H1 (cell line): ENCODE results near the gene AGPAT2. TPM values are rescaled to one million over a fixed set of nuclear protein-coding genes. Genes with fewer than 3 reads are reported as not detected.

Experiments
- CTCF ChIA-PET: fragments of 300-600 bp; sonication (Branson Sonifier 250); formaldehyde crosslinking; loops from one replicate; lab custom pipeline; 2021; ENCODE audit not compliant: partially characterized antibody; lab: Charles Lee
- POLR2A ChIA-PET: fragments of 300-600 bp; sonication (Branson Sonifier 250); formaldehyde crosslinking; loops from one replicate; lab custom pipeline; 2021; ENCODE audit warnings: inconsistent platforms; ENCODE audit not compliant: partially characterized antibody; lab: Charles Lee
- DNase-seq, 2 experiments: peaks; one replicate each; pipeline versions ENCODE4 v3.0.0 to v3.0.0-alpha.2; 2010 to 2022; ENCODE audit warnings: low spot score in 2 of 2, low read depth in 1 of 2, mixed read lengths in 1 of 2
- FAIRE-seq: peaks from 2 replicates; lab custom pipeline; 2011; peaks lifted over from hg19 to GRCh38; lab: Jason Lieb, UNC
- H2AFZ ChIP-seq: 2 replicates; pipeline ENCODE4 v1.8.1; 2012; ENCODE audit warnings: low read length, inconsistent platforms
- H2AK5ac ChIP-seq: 2 replicates; pipeline ENCODE4 v1.6.1; 2013; ENCODE audit warnings: low read depth, low read length
- H2BK120ac ChIP-seq: replicated peaks from 2 replicates; pipeline ENCODE3; 2013; ENCODE audit warnings: low read depth, low read length, inconsistent platforms
- H2BK12ac ChIP-seq: 2 replicates; pipeline ENCODE4 v1.6.1; 2013; ENCODE audit warnings: low read depth, low read length
- H2BK15ac ChIP-seq: 2 replicates; pipeline ENCODE4 v1.6.1; 2013; ENCODE audit warnings: low read length
- H2BK20ac ChIP-seq: 2 replicates; pipeline ENCODE4 v1.6.1; 2013; ENCODE audit warnings: low read length
- H2BK5ac ChIP-seq: 2 replicates; pipeline ENCODE4 v1.6.1; 2013; ENCODE audit warnings: low read depth, low read length
- H3K14ac ChIP-seq: 2 replicates; pipeline ENCODE4 v1.6.1; 2013; ENCODE audit warnings: inconsistent platforms; ENCODE audit not compliant: insufficient read length
- H3K18ac ChIP-seq: 2 replicates; pipeline ENCODE4 v1.6.1; 2013; ENCODE audit warnings: low read length; ENCODE audit errors: extremely low read depth
- H3K23ac ChIP-seq: 2 replicates; pipeline ENCODE4 v1.6.1; 2013; ENCODE audit warnings: inconsistent platforms; ENCODE audit not compliant: insufficient read length
- H3K23me2 ChIP-seq: 2 replicates; pipeline ENCODE4 v1.6.1; 2013; ENCODE audit warnings: low read depth, low read length
- H3K27ac ChIP-seq: 2 replicates; pipeline ENCODE4 v1.6.1; 2011; ENCODE audit warnings: low read depth, low read length, inconsistent platforms
- H3K27me3 ChIP-seq, 4 experiments: replicated peaks in 1 of 4; 1 replicate in 1 of 4; 2 replicates in 3 of 4; pipeline versions ENCODE4 v1.6.1 to v1.8.1; 2011 to 2013; ENCODE audit warnings: low read length in 3 of 4, mild to moderate bottlenecking in 3 of 4, inconsistent platforms in 2 of 4, mixed read lengths in 2 of 4, moderate library complexity in 1 of 4; ENCODE audit not compliant: control insufficient read depth in 3 of 4, insufficient read depth in 3 of 4; ENCODE audit errors: extremely low read depth in 1 of 4
- H3K36me3 ChIP-seq, 4 experiments: 2 replicates each; pipeline versions ENCODE4 v1.6.1 to v1.8.1; 2011 to 2013; ENCODE audit warnings: mild to moderate bottlenecking in 4 of 4, low read length in 3 of 4, moderate library complexity in 2 of 4, control low read depth in 1 of 4, inconsistent platforms in 1 of 4; ENCODE audit not compliant: insufficient read depth in 4 of 4, control insufficient read depth in 2 of 4
- H3K4ac ChIP-seq: replicated peaks from 2 replicates; pipeline ENCODE3; 2013; ENCODE audit warnings: low read length, low read depth, mixed read lengths, inconsistent platforms; ENCODE audit not compliant: insufficient read length
- H3K4me1 ChIP-seq, 4 experiments: replicated peaks in 1 of 4; 1 replicate in 1 of 4; 2 replicates in 3 of 4; pipeline versions ENCODE4 v1.6.1 to v1.8.1; 2011 to 2013; ENCODE audit warnings: low read length in 3 of 4, inconsistent platforms in 2 of 4, mixed read lengths in 1 of 4; ENCODE audit not compliant: insufficient read depth in 4 of 4, control insufficient read depth in 3 of 4
- H3K4me2 ChIP-seq, 2 experiments: 2 replicates each; pipeline versions ENCODE4 v1.6.1 to v1.8.1; 2011 to 2013; ENCODE audit warnings: low read depth in 2 of 2, low read length in 2 of 2, control low read depth in 1 of 2, inconsistent platforms in 1 of 2, mild to moderate bottlenecking in 1 of 2; ENCODE audit not compliant: insufficient read depth in 1 of 2
- H3K4me3 ChIP-seq, 4 experiments: fragments of 200-600, 300-600 bp in 1 of 4; sonication (generic), shearing (Covaris generic), sonication (Bioruptor Twin) in 1 of 4; 2 replicates each; pipeline versions ENCODE4 v1.5.1 to v1.8.1; 2011 to 2016; ENCODE audit warnings: low read length in 4 of 4, low read depth in 3 of 4, control low read depth in 2 of 4, inconsistent platforms in 2 of 4, mild to moderate bottlenecking in 2 of 4, mixed read lengths in 1 of 4, moderate library complexity in 1 of 4; ENCODE audit not compliant: insufficient read depth in 2 of 4; ENCODE audit errors: extremely low read depth in 1 of 4
- H3K56ac ChIP-seq: replicated peaks from 2 replicates; pipeline ENCODE3; 2013; ENCODE audit warnings: low read depth, mild to moderate bottlenecking, mixed read lengths, low read length, inconsistent platforms; ENCODE audit not compliant: insufficient read length
- H3K79me1 ChIP-seq: 2 replicates; pipeline ENCODE4 v1.6.1; 2013; ENCODE audit warnings: low read depth, low read length, control low read depth
- H3K79me2 ChIP-seq, 2 experiments: 2 replicates each; pipeline versions ENCODE4 v1.6.1 to v1.8.1; 2012 to 2013; ENCODE audit warnings: low read length in 2 of 2, mild to moderate bottlenecking in 2 of 2, inconsistent platforms in 1 of 2; ENCODE audit not compliant: insufficient read depth in 2 of 2, control insufficient read depth in 1 of 2
- H3K9ac ChIP-seq, 4 experiments: replicated peaks in 1 of 4; 1 replicate in 1 of 4; 2 replicates in 3 of 4; pipeline versions ENCODE4 v1.6.1 to v1.8.1; 2011 to 2013; ENCODE audit warnings: low read depth in 3 of 4, low read length in 3 of 4, control low read depth in 2 of 4, mild to moderate bottlenecking in 2 of 4, moderate library complexity in 2 of 4, inconsistent platforms in 1 of 4; ENCODE audit errors: extremely low read depth in 1 of 4
- H3K9me3 ChIP-seq, 2 experiments: 2 replicates each; pipeline versions ENCODE4 v1.6.1 to v1.8.1; 2012 to 2013; ENCODE audit warnings: mild to moderate bottlenecking in 2 of 2, moderate library complexity in 2 of 2, control low read depth in 1 of 2, inconsistent platforms in 1 of 2, low read depth in 1 of 2, low read length in 1 of 2, mixed read lengths in 1 of 2; ENCODE audit not compliant: insufficient read depth in 2 of 2
- H4K20me1 ChIP-seq, 2 experiments: replicated peaks in 1 of 2; 2 replicates each; pipeline versions ENCODE3 to v1.8.1; 2011 to 2013; ENCODE audit warnings: inconsistent platforms in 2 of 2, low read length in 2 of 2, mild to moderate bottlenecking in 1 of 2; ENCODE audit not compliant: insufficient read depth in 2 of 2, control insufficient read depth in 1 of 2
- H4K5ac ChIP-seq: 2 replicates; pipeline ENCODE4 v1.6.1; 2013; ENCODE audit warnings: low read length, low read depth, mixed read lengths, inconsistent platforms; ENCODE audit not compliant: insufficient read length
- H4K8ac ChIP-seq: 2 replicates; pipeline ENCODE4 v1.8.0; 2013; ENCODE audit warnings: mild to moderate bottlenecking, moderate library complexity, low read length, inconsistent platforms; ENCODE audit not compliant: insufficient read depth; ENCODE audit errors: extremely low read depth
- H4K91ac ChIP-seq: replicated peaks from 2 replicates; pipeline ENCODE3; 2013; ENCODE audit warnings: low read length, mixed read lengths, inconsistent platforms; ENCODE audit not compliant: insufficient read length
- ATF3 ChIP-seq: IDR thresholded peaks from 2 replicates; pipeline ENCODE4 v1.6.1; 2011; ENCODE audit warnings: low read depth, mild to moderate bottlenecking, low read length; ENCODE audit not compliant: insufficient read depth
- CREB1 ChIP-seq: IDR thresholded peaks from 2 replicates; pipeline ENCODE4 v1.6.1; 2012; ENCODE audit warnings: inconsistent platforms
- KDM4A ChIP-seq: IDR thresholded peaks from one replicate; pipeline ENCODE4 v1.7.1; 2012; ENCODE audit warnings: low read depth, mild to moderate bottlenecking, moderate library complexity, low read length, inconsistent platforms; ENCODE audit not compliant: severe bottlenecking
- POLR2AphosphoS5 ChIP-seq: IDR thresholded peaks from 2 replicates; pipeline ENCODE4 v1.6.1; 2011; ENCODE audit warnings: low read depth, low read length
- RAD21 ChIP-seq, 2 experiments: IDR thresholded peaks in 1 of 2; conservative IDR thresholded peaks in 1 of 2; 2 replicates each; pipeline ENCODE4 v1.6.1; 2011; ENCODE audit warnings: low read depth in 2 of 2, low read length in 2 of 2, improper control_type of control experiment in 1 of 2, inconsistent platforms in 1 of 2, mild to moderate bottlenecking in 1 of 2, moderate library complexity in 1 of 2
- SAP30 ChIP-seq: fragments of 300-600 bp; sonication (generic); IDR thresholded peaks from 2 replicates; pipeline ENCODE4 v1.7.1; 2012; ENCODE audit warnings: low read length, moderate library complexity, mild to moderate bottlenecking, inconsistent platforms; ENCODE audit not compliant: insufficient read depth, insufficient replicate concordance
- SUZ12 ChIP-seq: fragments of 200-600 bp; sonication (generic); IDR thresholded peaks from 2 replicates; pipeline ENCODE4 v1.6.1; 2012; ENCODE audit warnings: mild to moderate bottlenecking, inconsistent platforms, low read length, moderate library complexity, mixed read lengths
- WGBS, 2 experiments: shearing (Covaris generic) in 1 of 2; methylation state at CpG; one replicate each; pipeline versions ENCODE4 v1.1.6 to v1.1.7; 2013 to 2015; ENCODE audit warnings: low lambda C conversion rate in 2 of 2, mixed read lengths in 2 of 2, inconsistent platforms in 1 of 2, low coverage in 1 of 2, missing lambda C conversion rate in 1 of 2; ENCODE audit not compliant: insufficient replicate concordance in 2 of 2, insufficient coverage in 1 of 2, insufficient read length in 1 of 2; ENCODE audit errors: extremely low coverage in 1 of 2, missing lambda C conversion rate in 1 of 2; 5-methylcytosine and 5-hydroxymethylcytosine counted together
- polyA plus RNA-seq, 7 experiments: library from polyadenylated mRNA; depleted of rRNA in 3 of 7; stranded (reverse) in 5 of 7; unstranded in 2 of 7; fragments of >200 nt in 5 of 7; fragments of 200-250 nt in 2 of 7; gene quantifications; 1 replicate in 5 of 7; 2 replicates in 1 of 7; 4 replicates in 1 of 7; pipeline versions ENCODE4 v1.2.1 to v1.2.3, GENCODE V29; 2011 to 2013; ENCODE audit warnings: missing spikeins in 2 of 7, mixed read lengths in 2 of 7
- total RNA-seq: library from RNA; stranded (reverse); fragmentation: NEBNext Ultra II Directional; extraction: Animal tissue kit (Norgen Biotek cat#: 25700); gene quantifications from 2 replicates; pipeline ENCODE4 v1.2.1, GENCODE V29; 2021
- TF ChIP-seq, protein P1 (sequence below): IDR thresholded peaks from 2 replicates; pipeline ENCODE4 v1.6.1; 2012; ENCODE audit warnings: inconsistent platforms

Gene AGPAT2
- total and polyA plus RNA-seq, 2 of the 8 experiments (the other 6 are each of a cell fraction or from before 2014, with no cell fraction given), result 31.6 to 37.6 TPM

- Histone ChIP-seq H4K5ac (no peak overlapping the region), H2AK5ac (no peak overlapping the region), H3K4me2 (no peak overlapping the region), H3K56ac (no peak overlapping the region), H3K4ac (no peak overlapping the region), H2AFZ (no peak overlapping the region), H3K18ac (no peak overlapping the region; the same call in 1 of the 2 replicates), H2BK5ac (no peak overlapping the region), H3K27me3 (no peaks in the 10 kb centered on the region), H2BK15ac (0 out of 2 replicates have a peak overlapping the region, but pooled peaks have one; percentile 6), H2BK120ac (no peak overlapping the region), H3K4me1 (peaks cover 0 to 19% (median 12%) of the 10 kb centered on the region in 4 experiments; a peak in 4 of 7 replicates), H2BK12ac (peak overlapping the region; percentile 84; the same call in 1 of the 2 replicates), H3K23me2 (no peaks in the 10 kb centered on the region), H4K20me1 (no peaks in the 10 kb centered on the region), H4K91ac (no peak overlapping the region), H3K79me1 (no peaks in the 10 kb centered on the region), H3K14ac (no peak overlapping the region), H3K4me3 (no peak overlapping the region), H3K36me3 (no peaks in the 10 kb centered on the region), H3K23ac (no peak overlapping the region), H4K8ac (no peak overlapping the region), H3K9ac (no peak overlapping the region), H3K9me3 (no peaks in the 10 kb centered on the region), H2BK20ac (no peak overlapping the region; the same call in 1 of the 2 replicates), H3K27ac (no peak overlapping the region), H3K79me2 (no peaks in the 10 kb centered on the region)
- POLR2A ChIA-PET, result interaction anchor here (1.0 kb wide), 1 partner anchor 17 kb away, joined by 3 read pairs; no protein-coding TSS in a partner anchor
- WGBS, 2 experiments, result 91% methylated on average over 14 of the region's 14 CpGs; no CpG with 5 or more reads in 1 of the 2 experiments
- FAIRE-seq (no peak), DNase-seq (no peak)
- CTCF ChIA-PET, result interaction anchor here (1.0 to 3.6 kb wide), 10 partner anchors 10 to 288 kb away, joined by 3 to 21 read pairs (median 6); no protein-coding TSS in a partner anchor
- no peak for TF ChIP-seq CREB1
- no peak for TF ChIP-seq SUZ12
- no peak for TF ChIP-seq RAD21 (IDR thresholded peaks at IDR 0.05 in 1 of 2, conservative IDR thresholded peaks at IDR 0.05 in 1 of 2; ENCODE audit: low read depth in 2 of 2, low read length in 2 of 2)
- TF ChIP-seq, protein P1, sequence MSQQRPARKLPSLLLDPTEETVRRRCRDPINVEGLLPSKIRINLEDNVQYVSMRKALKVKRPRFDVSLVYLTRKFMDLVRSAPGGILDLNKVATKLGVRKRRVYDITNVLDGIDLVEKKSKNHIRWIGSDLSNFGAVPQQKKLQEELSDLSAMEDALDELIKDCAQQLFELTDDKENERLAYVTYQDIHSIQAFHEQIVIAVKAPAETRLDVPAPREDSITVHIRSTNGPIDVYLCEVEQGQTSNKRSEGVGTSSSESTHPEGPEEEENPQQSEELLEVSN, result no peak
- TF ChIP-seq SAP30, result no peak
- TF ChIP-seq ATF3, result no peak
- no peak for TF ChIP-seq KDM4A
- no peak for TF ChIP-seq POLR2AphosphoS5
Measured at GRCh38 chr9:136693135-136693489, 5.9 kb upstream of the AGPAT2 start.
